Measurements from ENCODE around the gene HSPG2. TPM values are rescaled to one million over a fixed set of nuclear protein-coding genes. Genes with fewer than 3 reads are reported as not detected.
A peak's percentile ranks its signal among the peaks of the same experiment; 100 is the strongest.

HSPG2 gene
- total and polyA plus RNA-seq, 2 of the 13 experiments (the other 11 are each of a cell fraction or from before 2014, with no cell fraction given): 9.1 to 13.1 TPM

DNA sequence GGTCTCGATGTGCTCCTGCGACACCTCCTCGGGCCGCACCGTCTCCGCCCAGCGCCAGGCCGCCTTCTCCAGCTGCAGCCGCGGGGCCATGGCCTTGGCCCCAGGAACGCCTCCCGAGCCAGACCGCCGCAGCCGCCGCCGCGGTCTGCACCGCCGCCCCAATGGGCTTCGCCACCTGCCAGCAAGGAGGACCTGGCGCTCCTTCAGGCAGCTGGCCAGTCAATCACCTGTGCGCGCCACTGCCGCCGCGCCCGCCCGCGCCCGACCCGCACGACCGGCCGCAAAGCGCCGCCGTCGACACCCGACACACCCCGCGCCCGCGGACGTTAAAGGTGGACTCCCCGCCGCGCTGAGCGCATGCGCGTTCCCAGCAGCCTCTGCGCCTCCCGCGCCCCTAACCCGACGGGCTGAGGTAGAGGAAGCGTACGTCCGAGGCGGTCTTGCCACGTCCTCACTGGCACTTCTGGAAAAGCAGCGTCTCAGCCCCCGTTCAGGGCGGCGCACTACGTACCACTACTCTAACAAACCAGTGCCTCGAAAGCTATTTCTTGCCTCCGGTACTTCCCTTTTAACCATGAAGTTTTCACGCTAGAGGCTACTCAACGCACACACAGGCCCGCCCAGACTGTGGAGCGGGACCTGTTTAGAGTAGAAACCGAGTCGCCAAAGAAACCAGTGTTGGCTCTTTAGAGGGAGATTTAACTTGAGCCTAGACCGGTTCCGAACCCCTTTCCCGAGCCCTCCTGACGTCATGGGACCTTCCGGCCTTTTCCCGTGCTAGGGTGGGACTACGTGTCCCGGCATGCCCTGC is 154.0 kb downstream of the HSPG2 start, which contains the start of gene USP48 (continued):
- TF ChIP-seq, protein P1, sequence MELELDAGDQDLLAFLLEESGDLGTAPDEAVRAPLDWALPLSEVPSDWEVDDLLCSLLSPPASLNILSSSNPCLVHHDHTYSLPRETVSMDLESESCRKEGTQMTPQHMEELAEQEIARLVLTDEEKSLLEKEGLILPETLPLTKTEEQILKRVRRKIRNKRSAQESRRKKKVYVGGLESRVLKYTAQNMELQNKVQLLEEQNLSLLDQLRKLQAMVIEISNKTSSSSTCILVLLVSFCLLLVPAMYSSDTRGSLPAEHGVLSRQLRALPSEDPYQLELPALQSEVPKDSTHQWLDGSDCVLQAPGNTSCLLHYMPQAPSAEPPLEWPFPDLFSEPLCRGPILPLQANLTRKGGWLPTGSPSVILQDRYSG (CRISPR knock-in tag; IDR thresholded peaks at IDR 0.05): 0 out of 2 replicates have a peak, but pooled peaks have one; percentile 45
- TF ChIP-seq, protein P2, sequence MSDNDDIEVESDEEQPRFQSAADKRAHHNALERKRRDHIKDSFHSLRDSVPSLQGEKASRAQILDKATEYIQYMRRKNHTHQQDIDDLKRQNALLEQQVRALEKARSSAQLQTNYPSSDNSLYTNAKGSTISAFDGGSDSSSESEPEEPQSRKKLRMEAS (IDR thresholded peaks at IDR 0.05): peak; percentile 77
- TF ChIP-seq CBX5 (CRISPR knock-in tag; IDR thresholded peaks at IDR 0.05; ENCODE audit: borderline replicate concordance): no peak; the same call in 1 of the 2 replicates
- peak; percentile 93 for TF ChIP-seq ZSCAN31 (CRISPR knock-in tag; IDR thresholded peaks at IDR 0.05; ENCODE audit: low read depth)
- TF ChIP-seq AGO1 (IDR thresholded peaks at IDR 0.05; ENCODE audit: low read depth, low read length, poor library complexity, severe bottlenecking): no peak
- peak; percentile 71; the same call in 1 of the 2 replicates for TF ChIP-seq ETV5 (CRISPR knock-in tag; IDR thresholded peaks at IDR 0.05; ENCODE audit: borderline replicate concordance)
- TF ChIP-seq, protein P3, sequence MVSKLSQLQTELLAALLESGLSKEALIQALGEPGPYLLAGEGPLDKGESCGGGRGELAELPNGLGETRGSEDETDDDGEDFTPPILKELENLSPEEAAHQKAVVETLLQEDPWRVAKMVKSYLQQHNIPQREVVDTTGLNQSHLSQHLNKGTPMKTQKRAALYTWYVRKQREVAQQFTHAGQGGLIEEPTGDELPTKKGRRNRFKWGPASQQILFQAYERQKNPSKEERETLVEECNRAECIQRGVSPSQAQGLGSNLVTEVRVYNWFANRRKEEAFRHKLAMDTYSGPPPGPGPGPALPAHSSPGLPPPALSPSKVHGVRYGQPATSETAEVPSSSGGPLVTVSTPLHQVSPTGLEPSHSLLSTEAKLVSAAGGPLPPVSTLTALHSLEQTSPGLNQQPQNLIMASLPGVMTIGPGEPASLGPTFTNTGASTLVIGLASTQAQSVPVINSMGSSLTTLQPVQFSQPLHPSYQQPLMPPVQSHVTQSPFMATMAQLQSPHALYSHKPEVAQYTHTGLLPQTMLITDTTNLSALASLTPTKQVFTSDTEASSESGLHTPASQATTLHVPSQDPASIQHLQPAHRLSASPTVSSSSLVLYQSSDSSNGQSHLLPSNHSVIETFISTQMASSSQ (IDR thresholded peaks at IDR 0.05; ENCODE audit: low read depth): no peak
- TF ChIP-seq, protein P3 (CRISPR knock-in tag; IDR thresholded peaks at IDR 0.05; ENCODE audit: borderline replicate concordance): no peak; the same call in 1 of the 2 replicates
- no peak for TF ChIP-seq ZNF660 (CRISPR knock-in tag; IDR thresholded peaks at IDR 0.05; ENCODE audit: borderline replicate concordance, low read depth)
- no peak for TF ChIP-seq ARNT (IDR thresholded peaks at IDR 0.05)
- no peak for TF ChIP-seq ZNF354B (CRISPR knock-in tag; IDR thresholded peaks at IDR 0.05)
- TF ChIP-seq, protein P4, sequence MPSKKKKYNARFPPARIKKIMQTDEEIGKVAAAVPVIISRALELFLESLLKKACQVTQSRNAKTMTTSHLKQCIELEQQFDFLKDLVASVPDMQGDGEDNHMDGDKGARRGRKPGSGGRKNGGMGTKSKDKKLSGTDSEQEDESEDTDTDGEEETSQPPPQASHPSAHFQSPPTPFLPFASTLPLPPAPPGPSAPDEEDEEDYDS (CRISPR knock-in tag; IDR thresholded peaks at IDR 0.05): peak; percentile 81
- 0 out of 2 replicates have a peak, but pooled peaks have one; percentile 63 for TF ChIP-seq ZNF564 (CRISPR knock-in tag; IDR thresholded peaks at IDR 0.05)
- no peak for TF ChIP-seq SP1 (IDR thresholded peaks at IDR 0.05)
- TF ChIP-seq SP1 (CRISPR knock-in tag; IDR thresholded peaks at IDR 0.05): no peak; the same call in none of the 2 replicates
- no peak for TF ChIP-seq ZNF33A (CRISPR knock-in tag; IDR thresholded peaks at IDR 0.05; ENCODE audit: borderline replicate concordance)
- TF ChIP-seq KMT2B (CRISPR knock-in tag; IDR thresholded peaks at IDR 0.05): peak; percentile 88
- TF ChIP-seq ZNF33B (CRISPR knock-in tag; IDR thresholded peaks at IDR 0.05): no peak; the same call in none of the 2 replicates
- TF ChIP-seq, protein P5, sequence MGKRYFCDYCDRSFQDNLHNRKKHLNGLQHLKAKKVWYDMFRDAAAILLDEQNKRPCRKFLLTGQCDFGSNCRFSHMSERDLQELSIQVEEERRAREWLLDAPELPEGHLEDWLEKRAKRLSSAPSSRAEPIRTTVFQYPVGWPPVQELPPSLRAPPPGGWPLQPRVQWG (CRISPR knock-in tag; IDR thresholded peaks at IDR 0.05; ENCODE audit: borderline replicate concordance, low read depth): no peak
- TF ChIP-seq, protein P6, sequence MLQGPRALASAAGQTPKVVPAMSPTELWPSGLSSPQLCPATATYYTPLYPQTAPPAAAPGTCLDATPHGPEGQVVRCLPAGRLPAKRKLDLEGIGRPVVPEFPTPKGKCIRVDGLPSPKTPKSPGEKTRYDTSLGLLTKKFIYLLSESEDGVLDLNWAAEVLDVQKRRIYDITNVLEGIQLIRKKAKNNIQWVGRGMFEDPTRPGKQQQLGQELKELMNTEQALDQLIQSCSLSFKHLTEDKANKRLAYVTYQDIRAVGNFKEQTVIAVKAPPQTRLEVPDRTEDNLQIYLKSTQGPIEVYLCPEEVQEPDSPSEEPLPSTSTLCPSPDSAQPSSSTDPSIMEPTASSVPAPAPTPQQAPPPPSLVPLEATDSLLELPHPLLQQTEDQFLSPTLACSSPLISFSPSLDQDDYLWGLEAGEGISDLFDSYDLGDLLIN (CRISPR knock-in tag; IDR thresholded peaks at IDR 0.05; ENCODE audit: borderline replicate concordance): no peak
- TF ChIP-seq ERF (CRISPR knock-in tag; IDR thresholded peaks at IDR 0.05): peak; percentile 85
- 0 out of 2 replicates have a peak, but pooled peaks have one; percentile 31 for TF ChIP-seq STAT5B (CRISPR knock-in tag; IDR thresholded peaks at IDR 0.05)
